Ovary (tissue), 9 donors: ENCODE measurements around the gene GPR6. TPM values are rescaled to one million over a fixed set of nuclear protein-coding genes. Genes with fewer than 3 reads are reported as not detected.

Experiments used
- DNase-seq, 5 donors: peaks; one replicate each; pipeline ENCODE4 v3.0.0-alpha.2; 2019 to 2020
- H3K27ac ChIP-seq, 2 donors: fragments of 200-600 bp; one replicate each; pipeline versions ENCODE4 v1.5.1 to v1.8.0; 2019 to 2022
- H3K27me3 ChIP-seq: fragments of 200-600 bp; one replicate; pipeline ENCODE4 v1.8.0; 2022
- H3K36me3 ChIP-seq: fragments of 200-600 bp; sonication (generic); one replicate; pipeline ENCODE4 v1.5.1; 2019
- H3K4me1 ChIP-seq: one replicate; pipeline ENCODE4 v1.8.1; 2013; ENCODE audit warnings: mild to moderate bottlenecking, moderate library complexity; ENCODE audit not compliant: insufficient read depth
- H3K4me3 ChIP-seq: fragments of 200-600 bp; sonication (generic); one replicate; pipeline ENCODE4 v1.5.1; 2017
- H3K9me3 ChIP-seq, 2 donors: fragments of 200-600 bp in 1 of 2; sonication (generic) in 1 of 2; one replicate each; pipeline versions ENCODE4 v1.5.1 to v1.8.1; 2013 to 2019; ENCODE audit warnings: mild to moderate bottlenecking in 1 of 2, moderate library complexity in 1 of 2
- EP300 ChIP-seq: sonication (generic); formaldehyde crosslinking; IDR thresholded peaks from one replicate; pipeline ENCODE4 v1.6.1; 2017; ENCODE audit warnings: antibody characterized with exemption
- POLR2A ChIP-seq: fragments of 450-650 bp; IDR thresholded peaks from one replicate; pipeline ENCODE4 v1.6.1; 2017; ENCODE audit warnings: antibody characterized with exemption, mild to moderate bottlenecking, moderate library complexity
- WGBS, 3 donors: extraction: QIAGEN DNeasy Blood & Tissue Kit in 1 of 3; methylation state at CpG; one replicate each; pipeline versions ENCODE4 v1.1.5 to v1.1.7; 2013 to 2017; 5-methylcytosine and 5-hydroxymethylcytosine counted together
- intact Hi-C, 4 donors: fragments of 100-400 bp; cut with DNase I; formaldehyde crosslinking; loops; one replicate each; pipeline versions ENCODE4 v1.11.0 to v1.15.1; 2022 to 2023
- polyA plus RNA-seq, 2 donors: library from polyadenylated mRNA; stranded (reverse); fragments of 200-250 nt in 1 of 2; fragments of 350-450 nt in 1 of 2; fragmentation: Illumina TruSeq in 1 of 2; extraction: RNeasy Lipid Tissue Mini Kit (QIAGEN cat#74804) in 1 of 2; gene quantifications; one replicate each; pipeline ENCODE4 v1.2.3, GENCODE V29; 2013 to 2014
- total RNA-seq, 7 donors: library from RNA; depleted of rRNA in 2 of 7; stranded (reverse); fragments of >200 nt in 2 of 7; fragmentation: NEBNext Ultra II Directional in 3 of 7; extraction: Animal tissue kit (Norgen Biotek cat#: 25700) in 3 of 7; gene quantifications; one replicate each; pipeline versions ENCODE4 v1.1.0 to v1.2.4, GENCODE V29; 2016 to 2023
- TF ChIP-seq, protein P1 (sequence below), 3 donors: fragments of 450-650 bp in 2 of 3; fragments of 200-600 bp in 1 of 3; IDR thresholded peaks; one replicate each; pipeline versions ENCODE4 v1.5.1 to v1.8.0; 2016 to 2022; ENCODE audit warnings: antibody characterized with exemption in 3 of 3, mild to moderate bottlenecking in 1 of 3
- donor health status: DM: no; HTN: no; CAD: no; lungs with moderate emphysema.
- donor health status: DM: no; HTN: no; CAD: no.
- donor health status: Bipolar disorder and iron deficiency.
- donor health status: DM: yes; HTN: yes; CAD: no.
- donor health status: DM: no; HTN: no; CAD: no.
- donor health status: DM: yes; HTN: yes; CAD: no.

Gene GPR6
- total and polyA plus RNA-seq, 9 donors = not detected

DNA sequence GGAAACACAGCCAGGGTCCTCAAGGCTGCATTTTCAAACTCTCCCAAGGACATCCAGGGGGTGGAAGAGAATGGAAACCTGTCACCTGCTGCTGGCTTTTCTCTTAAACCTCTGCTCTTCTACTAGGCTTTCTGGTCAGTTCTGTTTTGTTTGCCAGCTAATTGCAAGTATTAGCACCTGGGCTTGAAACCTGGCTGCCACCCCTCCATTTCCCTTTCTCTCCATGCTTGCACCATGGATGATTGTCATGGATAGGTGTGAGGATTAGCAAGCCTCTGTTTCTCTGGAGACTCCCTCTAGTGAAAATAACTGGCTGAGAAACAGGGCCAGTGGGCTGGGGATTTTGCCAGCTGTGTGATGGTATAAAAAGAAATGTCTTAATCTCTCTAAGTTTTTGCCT lies 33.0 kb upstream of the GPR6 start:
- H3K36me3 ChIP-seq = no peaks in the 10 kb centered on the region
- no peak overlapping the region for H3K27ac ChIP-seq
- no peaks in the 10 kb centered on the region for H3K4me1 ChIP-seq
- TF ChIP-seq POLR2A = no peak
- TF ChIP-seq EP300 = no peak
- TF ChIP-seq, protein P1, sequence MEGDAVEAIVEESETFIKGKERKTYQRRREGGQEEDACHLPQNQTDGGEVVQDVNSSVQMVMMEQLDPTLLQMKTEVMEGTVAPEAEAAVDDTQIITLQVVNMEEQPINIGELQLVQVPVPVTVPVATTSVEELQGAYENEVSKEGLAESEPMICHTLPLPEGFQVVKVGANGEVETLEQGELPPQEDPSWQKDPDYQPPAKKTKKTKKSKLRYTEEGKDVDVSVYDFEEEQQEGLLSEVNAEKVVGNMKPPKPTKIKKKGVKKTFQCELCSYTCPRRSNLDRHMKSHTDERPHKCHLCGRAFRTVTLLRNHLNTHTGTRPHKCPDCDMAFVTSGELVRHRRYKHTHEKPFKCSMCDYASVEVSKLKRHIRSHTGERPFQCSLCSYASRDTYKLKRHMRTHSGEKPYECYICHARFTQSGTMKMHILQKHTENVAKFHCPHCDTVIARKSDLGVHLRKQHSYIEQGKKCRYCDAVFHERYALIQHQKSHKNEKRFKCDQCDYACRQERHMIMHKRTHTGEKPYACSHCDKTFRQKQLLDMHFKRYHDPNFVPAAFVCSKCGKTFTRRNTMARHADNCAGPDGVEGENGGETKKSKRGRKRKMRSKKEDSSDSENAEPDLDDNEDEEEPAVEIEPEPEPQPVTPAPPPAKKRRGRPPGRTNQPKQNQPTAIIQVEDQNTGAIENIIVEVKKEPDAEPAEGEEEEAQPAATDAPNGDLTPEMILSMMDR (IDR thresholded peaks at IDR 0.05) = no peak
- no peaks in the 10 kb centered on the region for H3K9me3 ChIP-seq
- no peak for DNase-seq
- intact Hi-C loops = no loop called here
- H3K4me3 ChIP-seq = no peak overlapping the region
- H3K27me3 ChIP-seq = no peaks in the 10 kb centered on the region

DNA sequence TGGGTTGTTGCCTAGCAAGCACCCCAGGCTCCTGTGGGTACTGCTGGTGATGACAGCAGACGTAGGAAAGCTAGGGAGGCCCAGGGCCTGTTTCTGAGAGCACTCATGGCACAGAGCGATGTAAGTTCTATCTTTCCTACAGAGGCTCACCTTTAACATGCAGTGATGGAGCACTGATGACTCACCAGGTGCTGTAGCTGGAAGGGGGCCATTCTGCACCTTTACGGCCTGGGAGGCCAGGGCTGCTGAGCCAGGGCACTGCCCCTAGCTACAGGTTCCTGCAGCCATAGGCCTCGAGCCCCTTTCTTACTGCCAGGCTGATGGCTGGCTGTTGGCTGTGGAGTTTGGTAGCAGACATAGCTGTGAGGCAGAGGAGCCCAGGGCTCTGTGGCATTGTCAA lies 31.1 kb upstream of the GPR6 start:
- TF ChIP-seq POLR2A (no peak), EP300 (no peak)
- TF ChIP-seq, protein P1 (IDR thresholded peaks at IDR 0.05) = no peak
- Histone ChIP-seq H3K27ac (no peak overlapping the region), H3K9me3 (no peaks in the 10 kb centered on the region), H3K4me3 (no peak overlapping the region), H3K27me3 (no peaks in the 10 kb centered on the region), H3K36me3 (no peaks in the 10 kb centered on the region), H3K4me1 (no peaks in the 10 kb centered on the region)
- intact Hi-C loops = no loop called here
- WGBS, 3 donors = 75 to 83% (median 82%) methylated on average over 4 of the region's 4 CpGs
- no peak for DNase-seq

DNA sequence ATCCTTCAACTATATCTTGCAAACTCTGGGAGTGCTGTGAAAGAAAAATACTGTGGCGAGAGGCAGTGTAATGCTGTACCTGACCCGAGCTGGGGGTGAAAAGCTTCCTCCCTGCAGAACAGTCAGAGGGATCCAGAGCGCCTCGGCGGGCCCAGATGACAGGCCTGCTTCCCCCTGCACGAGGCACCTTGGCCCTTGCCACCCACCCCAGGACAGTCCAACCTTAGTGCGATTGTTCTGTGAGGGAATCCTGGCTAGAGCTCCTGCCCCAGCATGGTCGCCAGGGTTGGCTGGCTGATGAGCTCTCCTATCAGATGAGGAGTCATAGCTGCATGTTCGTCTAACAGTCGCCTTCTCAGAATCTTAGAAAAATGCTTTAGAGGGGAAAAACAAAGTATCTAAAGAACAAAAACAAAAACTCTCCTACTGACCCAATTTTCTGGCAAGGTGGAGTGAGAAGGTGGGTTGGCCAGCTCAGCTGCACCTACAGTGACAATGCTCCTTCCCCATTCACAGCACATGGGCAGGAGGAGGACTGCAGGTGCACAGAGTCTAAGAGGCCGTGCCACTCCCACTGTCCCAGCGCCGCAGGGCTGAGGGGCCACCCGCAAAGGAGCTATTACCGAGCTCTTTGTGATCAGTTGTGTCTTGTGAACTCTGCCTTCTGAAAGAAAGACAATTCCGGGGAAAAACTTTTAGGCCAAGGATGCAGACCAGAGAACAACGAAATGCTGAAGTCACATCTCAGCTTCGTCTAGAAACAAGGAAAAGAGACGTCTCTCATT lies 28.6 kb upstream of the GPR6 start:
- H3K36me3 ChIP-seq = no peaks in the 10 kb centered on the region
- no peak overlapping the region for H3K4me3 ChIP-seq
- H3K4me1 ChIP-seq = no peaks in the 10 kb centered on the region
- no peak for DNase-seq
- intact Hi-C loops = no loop called here
- 63 to 74% (median 71%) methylated on average over 19 of the region's 19 CpGs for WGBS, 3 donors
- H3K9me3 ChIP-seq = no peaks in the 10 kb centered on the region
- TF ChIP-seq EP300 (no peak), POLR2A (no peak)
- TF ChIP-seq, protein P1 (IDR thresholded peaks at IDR 0.05) = no peak
- H3K27ac ChIP-seq = no peak overlapping the region
- H3K27me3 ChIP-seq = no peaks in the 10 kb centered on the region

DNA sequence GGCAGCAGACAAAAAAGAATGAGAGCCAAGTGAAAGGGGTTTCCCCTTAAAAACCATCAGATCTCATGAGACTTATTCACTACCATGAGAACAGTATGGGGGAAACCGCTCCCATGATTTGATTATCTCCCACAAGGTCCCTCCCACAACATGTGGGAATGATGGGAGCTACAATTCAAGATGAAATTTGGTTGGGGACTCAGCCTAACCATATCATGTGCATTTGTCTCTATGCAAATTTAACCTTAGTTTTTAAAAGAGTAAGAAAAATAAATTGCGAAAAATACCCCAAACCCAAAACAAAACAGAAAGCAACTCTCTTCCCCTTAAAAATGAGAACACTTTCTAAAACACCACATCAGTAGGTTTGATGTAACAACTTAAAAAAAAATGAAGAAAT lies 22.6 kb upstream of the GPR6 start:
- Histone ChIP-seq H3K4me3 (no peak overlapping the region), H3K27me3 (no peaks in the 10 kb centered on the region), H3K27ac (no peak overlapping the region), H3K9me3 (no peaks in the 10 kb centered on the region), H3K4me1 (no peaks in the 10 kb centered on the region), H3K36me3 (no peaks in the 10 kb centered on the region)
- 91 to 94% (median 92%) methylated on average over 2 of the region's 2 CpGs for WGBS, 3 donors
- intact Hi-C loops = no loop called here
- no peak for DNase-seq
- TF ChIP-seq EP300 (no peak), POLR2A (no peak)
- TF ChIP-seq, protein P1 (IDR thresholded peaks at IDR 0.05) = no peak
